PFSK-1 (cell line): ENCODE results near the gene IFI6.

Experiments
- FOXP2 ChIP-seq: optimal IDR thresholded peaks from 2 replicates; pipeline ENCODE3; 2011; ENCODE audit warnings: borderline replicate concordance, control low read depth, inconsistent platforms; ENCODE audit not compliant: insufficient read depth; ENCODE audit errors: extremely low read length, extremely low read depth
- POLR2AphosphoS5 ChIP-seq: IDR thresholded peaks from 2 replicates; pipeline ENCODE4 v1.6.1; 2012; ENCODE audit warnings: low read depth, mild to moderate bottlenecking, control low read depth, low read length, moderate library complexity
- SIN3A ChIP-seq: IDR thresholded peaks from 2 replicates; pipeline ENCODE4 v1.6.1; 2012; ENCODE audit warnings: mild to moderate bottlenecking, low read length, moderate library complexity, borderline replicate concordance; ENCODE audit not compliant: insufficient read depth
- TAF1 ChIP-seq: IDR thresholded peaks from 2 replicates; pipeline ENCODE4 v1.6.1; 2012; ENCODE audit warnings: low read length, control low read depth, borderline replicate concordance; ENCODE audit not compliant: insufficient read depth
- TF ChIP-seq, protein P1 (sequence below), 2 experiments: IDR thresholded peaks; 2 replicates each; pipeline versions ENCODE4 v1.6.1 to v1.8.0; 2011 to 2012; ENCODE audit warnings: low read depth in 2 of 2, low read length in 2 of 2, control low read depth in 1 of 2, inconsistent platforms in 1 of 2, mild to moderate bottlenecking in 1 of 2, moderate library complexity in 1 of 2; ENCODE audit not compliant: insufficient read depth in 1 of 2

The IFI6 gene

GRCh38 chr1:27684176-27684575 lies 12.2 kb upstream of the IFI6 start:
- TF ChIP-seq POLR2AphosphoS5 (no peak), SIN3A (no peak), TAF1 (no peak), FOXP2 (no peak)
- TF ChIP-seq, protein P1, sequence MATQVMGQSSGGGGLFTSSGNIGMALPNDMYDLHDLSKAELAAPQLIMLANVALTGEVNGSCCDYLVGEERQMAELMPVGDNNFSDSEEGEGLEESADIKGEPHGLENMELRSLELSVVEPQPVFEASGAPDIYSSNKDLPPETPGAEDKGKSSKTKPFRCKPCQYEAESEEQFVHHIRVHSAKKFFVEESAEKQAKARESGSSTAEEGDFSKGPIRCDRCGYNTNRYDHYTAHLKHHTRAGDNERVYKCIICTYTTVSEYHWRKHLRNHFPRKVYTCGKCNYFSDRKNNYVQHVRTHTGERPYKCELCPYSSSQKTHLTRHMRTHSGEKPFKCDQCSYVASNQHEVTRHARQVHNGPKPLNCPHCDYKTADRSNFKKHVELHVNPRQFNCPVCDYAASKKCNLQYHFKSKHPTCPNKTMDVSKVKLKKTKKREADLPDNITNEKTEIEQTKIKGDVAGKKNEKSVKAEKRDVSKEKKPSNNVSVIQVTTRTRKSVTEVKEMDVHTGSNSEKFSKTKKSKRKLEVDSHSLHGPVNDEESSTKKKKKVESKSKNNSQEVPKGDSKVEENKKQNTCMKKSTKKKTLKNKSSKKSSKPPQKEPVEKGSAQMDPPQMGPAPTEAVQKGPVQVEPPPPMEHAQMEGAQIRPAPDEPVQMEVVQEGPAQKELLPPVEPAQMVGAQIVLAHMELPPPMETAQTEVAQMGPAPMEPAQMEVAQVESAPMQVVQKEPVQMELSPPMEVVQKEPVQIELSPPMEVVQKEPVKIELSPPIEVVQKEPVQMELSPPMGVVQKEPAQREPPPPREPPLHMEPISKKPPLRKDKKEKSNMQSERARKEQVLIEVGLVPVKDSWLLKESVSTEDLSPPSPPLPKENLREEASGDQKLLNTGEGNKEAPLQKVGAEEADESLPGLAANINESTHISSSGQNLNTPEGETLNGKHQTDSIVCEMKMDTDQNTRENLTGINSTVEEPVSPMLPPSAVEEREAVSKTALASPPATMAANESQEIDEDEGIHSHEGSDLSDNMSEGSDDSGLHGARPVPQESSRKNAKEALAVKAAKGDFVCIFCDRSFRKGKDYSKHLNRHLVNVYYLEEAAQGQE (IDR thresholded peaks at IDR 0.05; ENCODE audit: insufficient read depth in 1 of 2, low read depth in 2 of 2, low read length in 2 of 2), result no peak

- TF ChIP-seq, protein P1 (IDR thresholded peaks at IDR 0.05; ENCODE audit: insufficient read depth in 1 of 2, low read depth in 2 of 2, low read length in 2 of 2), result no peak
- TF ChIP-seq FOXP2, result no peak
- TF ChIP-seq POLR2AphosphoS5, result no peak
- TF ChIP-seq TAF1, result no peak
- no peak for TF ChIP-seq SIN3A
Observed at GRCh38 chr1:27682351-27682944, 10.5 kb upstream of the IFI6 start.

DNA sequence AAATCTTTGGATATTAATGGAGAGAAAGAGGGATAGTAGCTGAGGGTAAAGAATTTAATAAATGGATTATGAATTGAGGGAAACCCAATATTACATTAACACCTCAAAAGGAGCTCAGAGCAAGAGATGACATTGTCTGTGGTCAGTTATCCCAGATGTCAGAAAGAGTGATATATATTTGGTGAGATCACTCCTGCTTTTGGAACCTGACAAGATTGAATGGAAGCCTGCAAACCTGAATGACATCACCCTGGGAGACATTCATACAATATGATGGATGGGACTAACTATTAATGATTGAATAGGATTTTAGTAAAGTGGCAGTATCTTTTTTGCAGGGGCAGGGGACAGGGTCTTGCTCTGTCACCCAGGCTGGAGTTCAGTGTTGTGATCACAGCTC lies 6.8 kb upstream of the IFI6 start:
- TF ChIP-seq, protein P1 (IDR thresholded peaks at IDR 0.05; ENCODE audit: insufficient read depth in 1 of 2, low read depth in 2 of 2, low read length in 2 of 2), result no peak
- TF ChIP-seq FOXP2 (no peak), TAF1 (no peak), SIN3A (no peak), POLR2AphosphoS5 (no peak)

DNA sequence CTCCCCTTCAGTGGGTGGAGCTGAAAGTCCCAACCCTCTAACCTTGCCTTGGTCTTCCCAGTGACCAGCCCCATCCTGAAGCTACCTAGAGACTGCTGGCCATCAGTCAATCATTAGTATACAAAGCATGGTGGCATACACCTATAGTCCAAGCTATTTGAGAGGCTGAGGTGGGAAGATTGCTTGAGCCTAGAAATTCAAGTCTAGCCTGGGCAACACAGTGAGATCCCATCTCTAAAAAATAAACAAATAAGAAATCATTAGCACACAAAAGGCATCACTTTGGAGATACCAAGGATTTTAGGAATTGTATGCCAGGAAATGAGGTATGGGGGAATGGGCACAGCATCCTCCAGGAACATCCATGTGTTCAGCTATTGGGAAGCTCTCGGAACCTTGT lies 4.4 kb upstream of the IFI6 start:
- TF ChIP-seq POLR2AphosphoS5 (no peak), FOXP2 (no peak), TAF1 (no peak), SIN3A (no peak)
- TF ChIP-seq, protein P1 (IDR thresholded peaks at IDR 0.05; ENCODE audit: insufficient read depth in 1 of 2, low read depth in 2 of 2, low read length in 2 of 2), result no peak

GRCh38 chr1:27672750-27673112 lies 739 bp upstream of the IFI6 start:
- TF ChIP-seq POLR2AphosphoS5, result no peak
- no peak for TF ChIP-seq SIN3A
- no peak for TF ChIP-seq TAF1
- no peak for TF ChIP-seq FOXP2
